AG04450 (cell line): ENCODE data around the gene IL1RN. TPM values are rescaled to one million over a fixed set of nuclear protein-coding genes. Genes with fewer than 3 reads are reported as not detected.

Experiments
- CTCF ChIA-PET: fragments of 300-600, 350-600 bp; formaldehyde crosslinking; extraction: SDS; loops from one replicate; lab custom pipeline; 2022; ENCODE audit warnings: antibody characterized with exemption, inconsistent platforms; lab: Charles Lee
- POLR2A ChIA-PET: fragments of 350-600 bp; formaldehyde crosslinking; extraction: SDS; loops from one replicate; lab custom pipeline; 2021; ENCODE audit warnings: antibody characterized with exemption, inconsistent platforms; lab: Yijun Ruan, JAX
- DNase-seq: peaks from one replicate; pipeline ENCODE4 v3.0.0-alpha.2; 2011; ENCODE audit warnings: low read depth, low spot score
- H3K27ac ChIP-seq: one replicate; pipeline ENCODE4 v1.5.1; 2012; ENCODE audit warnings: low read depth, low read length, control low read depth
- H3K27me3 ChIP-seq: one replicate; pipeline ENCODE4 v1.6.0; 2012; ENCODE audit warnings: low read length; ENCODE audit not compliant: control insufficient read depth, insufficient read depth
- H3K4me3 ChIP-seq: 2 replicates; pipeline ENCODE4 v1.5.1; 2011; ENCODE audit warnings: mild to moderate bottlenecking, low read depth, low read length, control low read depth
- H3K9me3 ChIP-seq: 2 replicates; pipeline ENCODE4 v1.5.1; 2012; ENCODE audit warnings: low read length; ENCODE audit not compliant: control insufficient read depth, insufficient read depth
- CTCF ChIP-seq: IDR thresholded peaks from 2 replicates; pipeline ENCODE4 v1.5.1; 2011; ENCODE audit warnings: low read depth, low read length, control low read depth, inconsistent platforms
- polyA plus RNA-seq: library from polyadenylated mRNA; depleted of rRNA; stranded (reverse); fragments of >200 nt; gene quantifications from 2 replicates; pipeline ENCODE4 v1.2.3, GENCODE V29; 2011

IL1RN gene
- polyA plus RNA-seq, 1 experiment = not detected

- ChIA-PET POLR2A (no interaction called here), CTCF (interaction anchor here (3.3 kb wide), 1 partner anchor 10 kb away, joined by 22 read pairs; no protein-coding TSS in a partner anchor)
- no peak overlapping the region for H3K4me3 ChIP-seq
- DNase-seq = no peak
- peaks cover 3% of the 10 kb centered on the region for H3K27me3 ChIP-seq
- TF ChIP-seq CTCF = no peak
- H3K9me3 ChIP-seq = no peaks in the 10 kb centered on the region
- no peak overlapping the region for H3K27ac ChIP-seq
Measured at GRCh38 chr2:113148606-113149552, 21.5 kb downstream of the IL1RN start.

- H3K9me3 ChIP-seq = no peaks in the 10 kb centered on the region
- H3K4me3 ChIP-seq = no peak overlapping the region
- CTCF ChIA-PET = interaction anchor here (3.3 kb wide), 1 partner anchor 11 kb away, joined by 22 read pairs; no protein-coding TSS in a partner anchor
- TF ChIP-seq CTCF = no peak
- H3K27ac ChIP-seq = no peak overlapping the region
- no peak for DNase-seq
- peaks cover 4% of the 10 kb centered on the region for H3K27me3 ChIP-seq
- POLR2A ChIA-PET = no interaction called here
Measured at GRCh38 chr2:113149553-113150257, 22.3 kb downstream of the IL1RN start.

GRCh38 chr2:113150258-113150601 is 22.8 kb downstream of the IL1RN start:
- ChIA-PET POLR2A (no interaction called here), CTCF (interaction anchor here (3.3 kb wide), 1 partner anchor 11 kb away, joined by 22 read pairs; no protein-coding TSS in a partner anchor)
- DNase-seq = no peak
- Histone ChIP-seq H3K27ac (no peak overlapping the region), H3K27me3 (peaks cover 8% of the 10 kb centered on the region), H3K4me3 (no peak overlapping the region), H3K9me3 (no peaks in the 10 kb centered on the region)
- TF ChIP-seq CTCF = no peak

- Histone ChIP-seq H3K27ac (no peak overlapping the region), H3K9me3 (no peaks in the 10 kb centered on the region; the same call in 1 of the 2 replicates), H3K27me3 (peaks cover 33% of the 10 kb centered on the region), H3K4me3 (no peak overlapping the region)
- TF ChIP-seq CTCF = no peak
- DNase-seq = no peak
- ChIA-PET POLR2A (no interaction called here), CTCF (interaction anchor here (0.5 to 2.7 kb wide), 5 partner anchors 18 to 235 kb away, joined by 3 to 28 read pairs (median 5); no protein-coding TSS in a partner anchor)
Measured at GRCh38 chr2:113155331-113155730, 27.9 kb downstream of the IL1RN start.
